Measurements from ENCODE around the gene PFN3.
"Not testable (repeated sequence)": the region's sequence is repeated elsewhere in the genome, so short reads cannot be mapped to it uniquely, and the experiment has no call there.

PFN3 gene

DNA sequence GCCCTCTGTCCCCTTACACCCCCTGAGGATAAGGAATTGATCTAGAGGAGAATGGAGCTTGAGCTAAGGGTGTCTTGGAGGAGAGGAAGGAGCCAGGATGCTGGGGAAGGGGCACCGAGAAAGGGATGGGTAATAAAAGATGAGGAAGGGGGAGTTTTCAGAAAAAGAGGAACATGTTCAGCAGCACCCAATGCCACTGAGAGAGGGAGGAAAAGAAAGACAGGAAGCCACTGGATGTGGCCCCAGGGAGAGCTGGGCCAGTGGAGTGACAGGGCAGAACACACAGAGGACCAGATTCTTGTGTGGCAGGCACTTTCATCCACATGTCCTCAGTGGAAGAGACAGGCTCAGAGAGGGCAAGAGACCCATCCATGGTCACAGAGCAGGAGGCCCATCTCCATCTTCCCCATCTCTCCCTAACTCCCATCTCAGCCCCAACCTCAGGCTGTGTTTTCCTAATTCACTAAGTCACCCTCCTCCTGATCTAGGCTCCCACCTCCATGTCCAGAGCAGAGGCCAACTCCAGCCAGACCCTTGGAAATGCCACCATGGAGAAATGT is 7.2 kb downstream of the PFN3 start:
- FAIRE-seq = no peak

DNA sequence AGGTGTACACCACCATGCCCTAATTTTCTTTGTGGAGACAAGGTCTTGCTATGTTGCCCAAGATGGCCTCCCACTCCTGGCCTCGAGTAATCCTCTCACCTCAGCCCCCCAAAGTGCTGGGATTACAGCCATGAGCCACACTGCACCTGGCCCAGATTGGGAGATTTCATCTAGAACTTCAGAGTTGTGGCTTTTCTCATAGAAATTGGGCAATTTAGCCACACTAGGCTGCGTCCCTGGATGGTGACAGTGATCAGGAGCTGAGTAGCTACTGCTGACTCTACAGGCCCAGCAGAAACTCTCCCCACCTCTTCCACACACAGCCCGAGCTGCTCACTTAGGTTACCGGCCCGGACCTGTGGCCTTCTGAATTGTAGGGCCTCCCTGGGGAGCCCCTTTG is 7.7 kb downstream of the PFN3 start:
- no peak for FAIRE-seq

DNA sequence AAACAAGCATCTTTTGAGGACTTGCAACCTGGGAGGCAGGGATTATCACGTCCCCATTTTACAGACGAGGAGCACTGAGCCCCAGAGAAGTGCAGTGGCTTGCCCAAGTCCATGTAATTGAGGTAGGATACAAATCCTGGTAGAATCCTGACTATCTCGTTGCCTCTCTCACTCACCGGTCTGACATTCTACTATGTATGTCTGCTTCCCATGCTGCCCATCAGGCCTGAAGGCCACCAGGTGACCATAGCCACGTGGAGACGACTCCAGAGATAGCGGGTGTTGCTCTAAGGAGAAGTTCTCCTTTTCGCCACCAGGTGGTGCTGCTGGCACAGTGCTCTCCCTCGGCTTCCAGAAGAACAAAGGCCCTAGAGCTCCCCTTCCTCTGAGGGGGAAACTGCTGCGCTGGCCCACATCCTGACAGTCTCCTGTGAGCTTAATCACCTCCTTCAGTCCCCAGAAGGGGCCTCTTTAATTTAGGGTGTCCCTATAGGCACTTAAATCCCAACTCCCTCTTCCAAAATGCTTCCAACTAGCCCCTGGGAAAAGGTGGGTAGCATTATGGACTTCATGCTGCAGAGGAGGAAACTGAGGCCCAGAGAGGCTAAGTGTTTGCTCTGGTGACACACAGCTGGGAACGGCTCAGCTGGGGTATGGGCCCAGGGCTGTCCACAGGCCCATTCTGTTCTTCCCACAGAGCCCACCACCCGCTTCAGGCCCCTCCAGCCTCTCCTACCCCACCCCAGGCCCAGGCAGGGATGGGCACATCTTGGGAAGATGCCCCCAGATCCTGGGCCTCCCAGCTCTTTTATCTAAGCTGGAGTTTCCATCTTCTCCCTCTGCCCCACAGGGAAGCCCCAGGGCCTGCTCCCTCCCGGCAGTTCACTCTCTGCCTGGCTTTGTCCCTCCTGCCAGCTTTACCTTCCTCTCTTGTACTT is 9.8 kb downstream of the PFN3 start:
- no peak for FAIRE-seq

DNA sequence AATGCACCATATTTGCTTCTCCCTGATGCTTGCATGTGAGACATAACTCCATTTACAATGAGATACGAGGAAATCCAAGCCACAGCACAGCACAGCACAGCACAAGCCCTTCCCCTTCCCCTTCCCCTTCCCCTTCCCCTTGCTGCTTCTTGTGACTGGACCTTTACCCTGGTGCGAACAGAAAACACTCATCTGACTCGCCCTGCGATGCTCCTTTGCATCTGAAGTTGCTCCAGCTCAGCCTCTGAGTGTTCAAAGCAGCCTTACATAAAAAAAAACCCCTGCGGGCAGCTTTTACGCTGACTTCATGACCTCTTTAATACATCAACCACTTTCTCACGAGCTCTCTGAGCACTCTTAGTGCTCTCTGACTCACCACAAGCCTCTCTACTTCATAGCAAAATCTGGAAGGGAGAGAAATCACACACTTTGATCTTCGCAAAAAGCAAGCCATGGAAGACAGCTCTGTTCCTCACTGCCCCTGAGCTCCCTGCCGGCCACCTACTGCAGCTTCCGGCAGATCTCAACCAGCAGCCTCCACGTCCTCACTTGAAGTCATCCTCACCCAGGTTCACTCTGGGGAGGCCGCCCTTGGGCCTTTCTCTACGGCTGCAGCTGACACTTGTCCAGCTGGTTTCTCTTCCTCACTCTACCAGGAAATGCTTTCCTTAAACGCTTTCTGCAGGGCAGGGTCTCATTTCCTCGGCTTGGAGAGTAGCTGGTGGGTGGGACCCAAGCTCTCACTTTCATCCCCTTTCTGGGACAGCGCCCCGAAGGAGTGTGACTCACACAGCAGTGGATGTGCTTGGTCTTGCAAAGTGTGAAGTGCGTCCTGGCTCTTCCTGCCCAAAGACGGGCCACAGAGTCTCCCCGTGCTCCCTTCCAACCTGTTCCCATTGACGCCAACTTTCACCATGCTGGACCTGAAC is 11.0 kb downstream of the PFN3 start:
- no peak for FAIRE-seq

DNA sequence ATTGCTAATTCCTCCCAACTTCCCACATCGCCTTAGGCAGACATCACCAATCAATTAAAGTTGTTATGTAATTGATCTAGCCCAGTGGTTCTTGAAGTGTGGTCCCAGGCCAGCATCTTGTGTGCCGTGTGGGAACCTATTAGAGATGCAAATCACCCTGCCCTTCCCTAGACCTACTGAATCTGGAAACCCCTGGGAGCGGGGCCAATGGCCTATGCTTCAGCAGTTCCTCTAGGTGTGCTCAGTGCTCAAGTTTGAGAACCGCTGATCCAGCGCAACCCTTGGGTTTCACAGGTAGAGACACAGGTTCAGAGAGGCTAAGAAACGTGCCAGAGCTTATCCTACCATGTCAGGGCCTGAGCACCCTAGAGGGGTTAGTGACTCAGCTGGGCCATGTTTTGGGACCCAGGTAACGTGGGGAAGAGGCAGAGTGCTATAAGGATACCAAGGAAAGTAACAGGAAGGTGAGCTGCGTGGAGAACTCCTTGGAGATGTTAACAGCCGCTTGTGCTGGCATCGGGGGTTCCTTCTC is 11.9 kb downstream of the PFN3 start:
- FAIRE-seq = no peak

DNA sequence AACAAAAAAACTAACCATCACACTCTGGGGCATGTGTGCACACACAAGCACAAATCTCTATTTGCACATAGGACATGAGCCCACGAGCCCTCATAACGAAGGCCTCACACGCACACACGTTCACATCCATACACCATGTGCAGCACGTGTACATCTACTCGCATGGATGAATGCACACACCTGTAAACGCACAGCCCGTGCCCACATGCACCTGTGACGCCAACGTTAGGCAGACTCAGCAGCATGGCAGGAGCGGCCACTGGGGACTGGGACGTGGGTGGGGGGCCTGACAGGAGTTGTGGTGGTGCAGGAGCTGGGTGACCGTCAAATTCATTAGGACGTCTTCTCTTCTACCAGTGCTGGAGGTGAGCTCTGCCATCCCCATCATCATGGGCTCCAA is 13.1 kb downstream of the PFN3 start:
- no peak for FAIRE-seq

DNA sequence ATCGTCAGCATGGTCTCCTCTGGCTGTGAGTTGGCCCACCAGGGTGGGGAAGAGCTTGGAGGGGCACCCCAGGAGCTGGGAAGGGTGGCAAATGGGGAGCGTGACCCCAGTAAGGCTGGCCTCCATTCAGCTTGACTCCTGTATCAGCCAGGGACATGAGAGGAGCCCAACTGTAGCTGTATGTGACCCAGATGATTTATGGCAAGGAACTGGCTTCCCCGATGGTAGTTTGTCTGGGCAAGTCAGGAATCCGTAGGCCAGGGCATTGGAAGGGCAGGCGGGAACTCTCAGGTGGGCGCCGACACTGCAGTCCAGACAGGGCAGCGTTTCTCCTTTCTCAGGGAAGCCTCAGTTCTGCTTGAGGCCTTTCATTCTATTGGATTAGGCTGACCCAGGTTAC is 13.9 kb downstream of the PFN3 start:
- FAIRE-seq = no peak

DNA sequence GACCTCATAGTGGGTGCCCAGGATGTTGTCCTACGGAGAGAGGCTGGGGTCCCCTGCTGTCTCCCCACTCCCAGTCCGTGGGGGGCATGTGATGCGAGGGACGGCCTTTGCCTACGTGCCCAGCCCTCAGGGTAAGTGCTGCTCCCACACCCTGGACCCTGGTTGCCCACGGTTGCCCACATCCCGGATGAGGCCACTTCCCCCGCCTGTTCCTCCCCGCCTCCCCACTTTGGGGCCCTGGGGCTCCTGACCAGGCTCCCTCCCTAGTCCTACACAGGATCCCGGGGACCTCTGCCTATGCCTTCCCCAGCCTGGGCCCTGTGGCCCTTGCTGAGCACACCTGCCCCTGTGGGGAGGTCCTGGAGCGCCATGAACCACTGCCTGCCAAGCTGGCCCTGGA is 14.7 kb downstream of the PFN3 start:
- FAIRE-seq = no peak

DNA sequence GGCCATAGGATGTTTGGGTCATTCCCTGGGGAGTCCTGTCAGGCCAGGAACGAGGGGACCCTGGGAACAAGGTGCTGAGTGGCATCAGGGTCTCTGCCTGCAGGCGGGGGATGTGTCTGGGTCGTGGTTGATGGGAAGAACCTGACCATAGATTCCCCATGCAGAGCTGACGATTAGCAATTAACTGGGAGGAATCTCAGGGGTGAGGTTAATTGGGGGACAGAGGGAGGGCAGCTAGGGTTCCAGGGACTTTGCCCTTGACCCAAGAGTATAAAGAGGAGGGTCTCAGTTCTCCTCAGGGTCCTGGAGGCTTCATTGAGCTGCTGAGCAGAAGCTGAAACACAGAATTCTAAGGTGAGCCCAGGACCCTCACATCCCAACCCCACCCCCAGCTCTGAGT is 16.3 kb downstream of the PFN3 start, which contains the start of gene SLC34A1:
Gene SLC34A1, plus strand, starts transcription at position 301 of the 400 bp plus-strand sequence. CDS start 1,308 bp downstream, outside the sequence.
- no peak for FAIRE-seq

DNA sequence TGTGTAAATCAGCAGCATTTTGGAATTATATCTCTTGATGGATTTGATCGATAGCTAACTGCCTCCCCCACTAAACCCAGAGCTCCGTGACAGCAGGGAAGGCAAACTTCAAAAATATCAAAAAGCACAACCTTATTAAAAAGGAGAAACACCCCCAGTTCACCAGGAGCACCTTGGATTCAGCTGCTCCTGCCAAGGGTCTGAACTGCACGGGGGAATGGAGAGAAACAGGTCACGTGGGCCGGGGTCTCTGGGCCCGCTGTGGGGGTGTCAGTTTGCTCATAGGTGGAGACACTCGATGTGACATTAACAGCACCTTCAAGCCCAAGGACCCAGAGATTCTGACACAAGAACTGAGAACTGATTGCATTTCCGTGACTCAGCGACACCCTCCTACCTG is 17.3 kb downstream of the PFN3 start:
- no peak for FAIRE-seq

DNA sequence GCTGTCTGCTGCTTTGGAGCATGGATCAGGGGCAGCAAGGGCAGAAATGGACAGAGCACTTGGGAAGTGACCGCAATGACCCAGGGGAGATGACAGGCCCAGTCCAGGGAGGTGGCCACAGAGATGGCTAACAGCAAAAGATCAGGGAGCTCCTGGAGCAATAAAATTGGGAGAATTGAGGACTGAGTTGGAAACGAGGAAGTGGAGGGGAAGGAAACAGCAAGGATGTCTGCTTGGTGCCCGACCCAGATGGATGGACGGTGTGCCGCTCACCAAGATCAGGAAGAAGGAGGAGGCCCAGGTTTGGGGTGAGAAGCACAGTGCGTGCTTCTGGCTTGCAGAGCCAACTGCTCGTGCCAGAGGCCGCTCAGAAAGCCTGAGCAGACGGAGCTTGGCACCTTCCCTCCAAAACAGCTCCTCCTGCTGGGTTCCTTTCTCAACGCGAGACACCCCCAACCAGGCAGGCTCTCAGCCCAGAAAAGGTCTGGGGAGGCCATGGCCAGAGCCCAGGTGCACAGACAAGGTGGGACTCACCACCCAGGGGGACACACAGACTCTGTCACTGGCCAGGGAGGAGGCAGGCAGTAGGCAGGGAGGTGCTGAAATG is 17.9 kb downstream of the PFN3 start:
- FAIRE-seq = no peak

DNA sequence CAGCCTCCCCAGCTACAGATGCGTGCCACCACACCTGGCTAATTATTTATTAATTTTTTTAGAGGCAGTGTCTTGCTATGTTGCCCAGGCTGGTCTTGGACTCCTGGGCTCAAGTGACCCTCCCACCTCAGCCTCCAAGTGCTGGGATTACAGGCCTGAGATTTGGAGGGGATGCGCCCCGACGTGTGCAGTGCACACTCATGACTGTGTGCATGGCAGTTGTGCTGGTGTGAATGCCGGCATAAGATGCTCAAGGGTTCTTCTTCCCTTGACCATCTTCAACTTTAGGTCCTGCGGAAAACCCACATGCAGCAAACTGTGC is 19.7 kb downstream of the PFN3 start:
- no peak for FAIRE-seq

DNA sequence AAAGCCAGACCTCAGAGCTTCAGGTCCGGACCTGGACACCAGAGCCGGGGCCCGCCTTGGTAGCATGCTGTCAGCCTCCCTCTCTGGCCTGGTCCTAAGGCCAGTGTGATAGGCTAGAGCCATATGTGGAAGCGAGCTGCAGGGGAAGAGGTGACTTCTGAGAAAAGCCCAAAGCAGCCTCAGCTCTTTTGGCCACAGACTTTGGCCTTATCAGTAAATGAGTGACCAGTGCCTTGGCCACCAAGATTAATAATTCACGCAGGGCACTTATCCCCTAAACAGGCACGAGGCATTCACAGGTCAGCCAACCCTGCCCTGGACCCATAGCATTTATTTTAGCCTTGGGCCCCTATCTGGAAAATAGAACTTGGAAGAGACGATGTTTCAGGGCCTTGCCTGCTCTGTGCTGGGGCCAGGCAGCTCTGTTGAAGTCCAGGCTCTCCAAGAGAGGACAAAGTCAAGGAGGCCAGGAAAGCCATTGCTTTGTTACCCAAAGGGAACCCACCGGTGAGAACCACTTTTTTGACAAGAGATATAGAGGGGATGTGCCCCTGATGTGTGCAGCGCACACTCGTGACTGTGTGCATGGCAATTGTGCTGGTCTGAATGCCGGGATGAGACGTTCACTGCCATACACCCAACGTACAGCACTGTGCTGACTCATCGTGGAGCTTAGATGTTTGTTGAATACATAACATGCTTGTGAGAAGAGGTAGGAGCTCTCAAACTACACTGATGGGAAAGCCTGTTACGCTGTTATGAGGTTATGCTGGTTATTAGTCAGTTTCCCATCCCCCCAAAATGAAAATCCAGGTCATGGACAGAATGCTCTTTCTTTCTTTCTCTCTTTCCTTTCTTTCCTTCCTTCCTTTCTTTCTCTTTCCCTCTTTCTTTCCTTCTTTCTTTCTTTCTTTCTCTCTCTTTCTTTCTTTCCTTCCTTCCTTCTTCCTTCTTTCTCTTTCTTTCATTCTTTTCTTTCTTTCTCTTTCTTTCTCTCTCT is 21.3 kb downstream of the PFN3 start:
- no peak for FAIRE-seq

DNA sequence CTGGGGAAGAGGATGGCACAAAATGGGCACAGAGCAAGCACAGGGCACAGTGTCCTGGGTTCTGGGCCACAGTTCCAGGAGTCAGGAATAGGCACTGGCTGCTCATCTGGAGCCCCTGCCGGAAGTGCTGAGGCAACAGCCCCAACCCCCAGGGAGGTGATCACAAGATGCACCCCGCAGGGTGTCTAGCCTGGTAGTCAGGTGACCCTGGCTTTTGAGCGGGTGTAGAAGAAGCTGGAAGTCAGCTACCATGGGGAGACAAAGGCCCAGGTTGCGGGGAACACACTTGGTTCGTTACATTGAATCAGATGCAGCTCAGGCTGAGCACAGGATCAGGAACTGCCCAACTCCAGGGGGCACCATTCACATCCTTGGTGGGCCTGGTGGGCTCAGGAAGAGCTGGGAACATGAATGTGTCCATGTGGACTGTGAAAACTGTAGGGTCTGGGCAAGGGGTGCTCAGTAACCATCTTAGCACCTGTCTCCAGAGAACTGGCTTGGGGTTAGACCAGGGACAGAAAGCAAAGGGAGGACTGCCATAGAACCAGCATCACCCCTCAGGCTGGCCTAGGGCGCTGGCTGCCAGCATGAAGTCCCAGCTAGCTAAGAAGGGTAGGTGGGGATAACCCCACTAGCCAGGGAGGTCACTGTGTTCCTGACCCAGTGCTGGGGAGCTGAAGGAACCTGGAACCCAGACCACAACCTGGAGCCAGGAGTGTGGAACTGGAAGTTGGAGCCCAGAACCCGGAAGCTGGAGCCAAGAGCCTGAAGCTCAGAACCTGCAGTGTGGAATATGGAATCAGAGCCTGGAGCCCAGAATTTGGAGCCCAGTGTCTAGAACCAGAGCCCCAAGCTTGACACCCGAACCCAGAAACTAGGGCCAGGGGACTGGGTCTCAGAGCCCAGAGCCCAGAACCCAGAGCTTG is 22.3 kb downstream of the PFN3 start:
- FAIRE-seq = no peak

DNA sequence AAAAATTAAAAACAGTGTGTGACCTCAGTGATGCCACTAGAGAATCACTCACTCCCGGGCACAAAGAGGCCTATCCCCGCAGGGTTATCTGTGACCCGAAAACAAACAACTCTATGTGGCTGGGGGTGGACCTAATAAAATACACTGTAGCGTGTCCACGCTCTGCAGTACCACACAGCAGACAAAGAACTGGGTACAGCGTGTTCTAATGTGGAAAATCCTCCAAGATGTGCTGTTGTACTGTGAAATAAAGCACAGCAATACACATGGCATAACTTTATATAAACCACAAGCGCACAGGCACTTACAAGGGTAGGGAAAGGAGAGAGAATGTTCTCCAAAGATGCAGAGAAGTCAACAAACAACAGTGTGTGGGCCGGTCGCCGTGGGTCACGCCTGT is 24.4 kb downstream of the PFN3 start:
- no peak for FAIRE-seq

DNA sequence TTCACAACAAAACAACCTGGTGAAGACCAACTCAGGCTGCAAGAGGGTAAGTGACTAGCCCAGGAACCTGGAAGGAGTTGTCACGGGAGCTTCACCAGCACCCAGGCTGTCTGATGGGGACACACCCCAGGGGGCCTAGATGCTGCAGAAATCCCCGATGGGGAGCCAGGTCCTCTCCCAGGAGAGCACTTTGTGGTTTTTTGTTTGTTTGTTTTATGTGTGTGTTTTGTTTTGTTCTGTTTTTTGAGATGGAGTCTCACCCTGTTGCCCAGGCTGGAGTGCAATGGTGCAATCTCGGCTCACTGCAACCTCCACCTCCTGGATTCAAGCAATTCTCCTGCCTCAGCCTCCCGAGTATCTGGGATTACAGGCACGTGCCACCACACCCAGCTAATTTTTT is 24.9 kb downstream of the PFN3 start:
- FAIRE-seq = not testable (repeated sequence)

DNA sequence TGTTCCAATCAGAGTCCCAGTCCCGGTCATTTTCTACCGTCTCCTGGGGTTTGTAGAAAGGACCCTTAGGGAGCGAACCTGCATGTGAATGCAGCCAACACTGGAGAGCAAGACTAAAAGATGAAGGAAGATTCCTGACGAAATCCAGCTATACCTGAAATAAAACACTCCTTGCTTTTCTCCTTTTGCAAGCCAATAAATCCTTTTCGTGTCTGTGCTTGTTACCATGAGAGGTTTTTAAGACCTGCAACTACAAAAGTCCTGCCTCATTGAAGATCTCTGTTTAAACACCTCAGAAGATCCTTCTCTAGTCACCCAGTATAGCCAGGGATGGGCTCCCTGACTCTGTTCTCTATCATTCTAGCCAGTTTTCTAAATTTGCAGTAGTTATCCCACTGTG is 26.2 kb downstream of the PFN3 start:
- no peak for FAIRE-seq

DNA sequence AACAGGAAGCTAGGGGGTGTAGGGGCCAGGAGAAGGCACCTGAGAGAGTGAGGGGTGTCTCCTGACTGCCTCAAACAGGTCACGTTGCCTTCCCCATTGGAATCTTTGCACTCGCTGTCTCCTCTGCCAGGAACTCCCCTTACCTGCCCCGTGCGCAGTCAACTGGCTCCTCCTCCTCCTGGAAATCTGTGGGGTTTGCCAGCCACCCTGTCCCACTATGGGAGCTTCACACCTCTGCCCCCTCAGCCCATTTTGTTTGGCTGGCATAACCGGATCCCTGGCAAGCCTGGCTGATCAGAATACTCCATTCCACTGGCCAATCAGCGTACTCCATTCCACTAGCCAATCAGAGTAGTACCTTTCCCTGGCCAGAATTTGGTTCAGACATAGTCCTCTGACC is 26.7 kb downstream of the PFN3 start:
- FAIRE-seq = no peak

DNA sequence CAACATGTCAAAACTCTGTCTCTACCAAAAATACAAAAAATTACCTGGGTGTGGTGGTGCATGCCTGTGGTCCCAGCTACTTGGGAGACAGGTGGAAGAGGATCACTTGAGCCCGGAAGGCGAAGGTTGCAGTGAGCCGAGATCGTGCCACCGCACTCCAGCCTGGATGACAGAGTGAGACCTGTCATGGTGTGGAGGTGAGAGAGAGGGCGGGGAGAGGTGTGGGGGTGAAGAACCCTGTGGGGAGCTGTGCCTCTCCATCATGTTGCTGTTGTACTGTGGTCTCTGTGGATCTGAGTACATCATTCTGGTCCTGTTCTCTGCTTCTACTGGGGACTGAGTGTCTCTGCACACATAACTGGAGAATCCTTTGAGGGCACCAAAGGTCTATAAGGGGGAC is 27.6 kb downstream of the PFN3 start:
- no peak for FAIRE-seq

Data from islet of Langerhans (tissue), 1 donor.